ENCODE data around the gene TMPRSS11D. TPM values are rescaled to one million over a fixed set of nuclear protein-coding genes. Genes with fewer than 3 reads are reported as not detected.

Gene TMPRSS11D
- total and polyA plus RNA-seq, 2 donors (not counting 3 experiments of a cell fraction or from before 2014, with no cell fraction given) = 0.03 TPM; not detected in 1

- Histone ChIP-seq H3K4me1 (ENCODE audit: control insufficient read depth, extremely low read depth, insufficient read depth, low read length) (no peaks in the 10 kb centered on the region), H4K20me1 (replicated peaks; ENCODE audit: control insufficient read depth, extremely low read depth, insufficient read depth, low read length) (no peaks in the 10 kb centered on the region), H3K4me3 (replicated peaks in 1 of 3; ENCODE audit: insufficient read depth in 1 of 3, low read depth in 1 of 3, low read length in 3 of 3) (no peak overlapping the region), H3K9ac (replicated peaks; ENCODE audit: extremely low read depth, insufficient read depth, low read length) (no peak overlapping the region), H3K9me3 (replicated peaks; ENCODE audit: control insufficient read depth, insufficient read depth, low read length) (no peaks in the 10 kb centered on the region), H3K36me3 (ENCODE audit: control insufficient read depth in 2 of 2, extremely low read depth in 1 of 2, insufficient read depth in 2 of 2, low read length in 2 of 2) (no peaks in the 10 kb centered on the region), H2AFZ (ENCODE audit: low read depth, low read length) (no peak overlapping the region), H3K79me2 (ENCODE audit: control insufficient read depth, insufficient read depth, low read length) (no peaks in the 10 kb centered on the region), H3K4me2 (ENCODE audit: insufficient read depth, low read length) (no peak overlapping the region), H3K9me1 (replicated peaks; ENCODE audit: control insufficient read depth, extremely low read depth, insufficient read depth, low read length) (no peaks in the 10 kb centered on the region), H3K27ac (ENCODE audit: insufficient read depth, low read depth, low read length) (no peak overlapping the region), H3K27me3 (ENCODE audit: control insufficient read depth in 2 of 2, insufficient read depth in 2 of 2, low read length in 2 of 2) (no peaks in the 10 kb centered on the region)
- no peak for DNase-seq (ENCODE audit: low read depth, low spot score)
- TF ChIP-seq FOS (IDR thresholded peaks at IDR 0.05; ENCODE audit: borderline replicate concordance, insufficient read depth, low read length) (no peak), POLR2A (IDR thresholded peaks at IDR 0.05; ENCODE audit: low read depth, low read length) (no peak), EZH2 (IDR thresholded peaks at IDR 0.05; ENCODE audit: borderline replicate concordance, low read depth, low read length, severe bottlenecking) (no peak)
- POLR2A ChIA-PET = interaction anchor here (0.5 kb wide), 1 partner anchor 17 kb away, joined by 3 read pairs; no protein-coding TSS in a partner anchor
- CTCF ChIA-PET = no interaction called here
- no peak for FAIRE-seq
- intact Hi-C loops (cut with micrococcal nuclease) (no loop called here), dilution Hi-C loops (cut with MboI; ENCODE audit: extremely low pct_ligation_motif_present, low sequenced_read_pairs) (no loop called here)
- no TSS peak for BruUV-seq (replicated peaks)
These were observed 74.3 kb downstream of the TMPRSS11D start for GRCh38 chr4:67809502-67809901.

- no peaks in the 10 kb centered on the region for H3K79me2 ChIP-seq (ENCODE audit: control insufficient read depth, insufficient read depth, low read length)
- no peak overlapping the region for H3K4me2 ChIP-seq (ENCODE audit: insufficient read depth, low read length)
- BruUV-seq (replicated peaks) = no TSS peak
- H2AFZ ChIP-seq (ENCODE audit: low read depth, low read length) = no peak overlapping the region
- ChIA-PET CTCF (interaction anchor here (1.2 kb wide), 1 partner anchor 50 kb away, joined by 5 read pairs; no protein-coding TSS in a partner anchor), POLR2A (no interaction called here)
- no peaks in the 10 kb centered on the region for H3K27me3 ChIP-seq (ENCODE audit: control insufficient read depth in 2 of 2, insufficient read depth in 2 of 2, low read length in 2 of 2)
- H3K4me3 ChIP-seq (replicated peaks in 1 of 3; ENCODE audit: insufficient read depth in 1 of 3, low read depth in 1 of 3, low read length in 3 of 3) = no peak overlapping the region
- no peaks in the 10 kb centered on the region for H3K4me1 ChIP-seq (ENCODE audit: control insufficient read depth, extremely low read depth, insufficient read depth, low read length)
- no peaks in the 10 kb centered on the region for H3K36me3 ChIP-seq (ENCODE audit: control insufficient read depth in 2 of 2, extremely low read depth in 1 of 2, insufficient read depth in 2 of 2, low read length in 2 of 2)
- H3K9ac ChIP-seq (replicated peaks; ENCODE audit: extremely low read depth, insufficient read depth, low read length) = no peak overlapping the region
- TF ChIP-seq GATA2 (IDR thresholded peaks at IDR 0.05; ENCODE audit: insufficient read depth, insufficient read length, low read depth, low read length) (no peak), JUN (IDR thresholded peaks at IDR 0.05; ENCODE audit: borderline replicate concordance, insufficient read depth, insufficient read length, low read depth) (no peak)
- DNase-seq (ENCODE audit: low read depth, low spot score) = no peak
- H3K9me1 ChIP-seq (replicated peaks; ENCODE audit: control insufficient read depth, extremely low read depth, insufficient read depth, low read length) = no peaks in the 10 kb centered on the region
- intact Hi-C loops (cut with micrococcal nuclease) = no loop called here
- no peaks in the 10 kb centered on the region for H3K9me3 ChIP-seq (replicated peaks; ENCODE audit: control insufficient read depth, insufficient read depth, low read length)
- no peak overlapping the region for H3K27ac ChIP-seq (ENCODE audit: insufficient read depth, low read depth, low read length)
- no peak for FAIRE-seq
- dilution Hi-C loops (cut with MboI; ENCODE audit: extremely low pct_ligation_motif_present, low sequenced_read_pairs) = no loop called here
- H4K20me1 ChIP-seq (replicated peaks; ENCODE audit: control insufficient read depth, extremely low read depth, insufficient read depth, low read length) = no peaks in the 10 kb centered on the region
These were observed 87.0 kb downstream of the TMPRSS11D start for GRCh38 chr4:67796810-67797209.

Data from endothelial cell of umbilical vein (primary cell).